ENCODE data around the gene ZNF530.

DNA sequence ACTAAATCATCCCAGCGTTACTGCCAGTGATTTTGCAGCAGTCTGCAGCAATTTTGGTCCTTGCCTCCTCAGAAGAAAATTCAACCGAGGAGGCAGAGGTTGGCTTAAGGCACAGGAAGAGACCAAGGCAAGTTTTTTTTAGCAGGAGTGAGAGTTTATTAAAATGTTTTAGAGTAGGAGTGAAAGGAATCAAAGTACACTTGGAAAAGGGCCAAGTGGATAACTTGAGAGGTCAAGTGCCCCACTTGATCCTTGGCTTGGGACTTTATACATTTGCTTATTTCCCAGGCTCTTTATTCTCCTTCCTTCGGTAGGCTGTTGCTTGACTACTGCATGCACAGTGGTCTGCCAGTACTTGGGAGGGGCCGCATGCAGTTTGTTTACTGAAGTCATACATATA, 11.4 kb downstream of the ZNF530 start:
- TF ChIP-seq, protein P1, sequence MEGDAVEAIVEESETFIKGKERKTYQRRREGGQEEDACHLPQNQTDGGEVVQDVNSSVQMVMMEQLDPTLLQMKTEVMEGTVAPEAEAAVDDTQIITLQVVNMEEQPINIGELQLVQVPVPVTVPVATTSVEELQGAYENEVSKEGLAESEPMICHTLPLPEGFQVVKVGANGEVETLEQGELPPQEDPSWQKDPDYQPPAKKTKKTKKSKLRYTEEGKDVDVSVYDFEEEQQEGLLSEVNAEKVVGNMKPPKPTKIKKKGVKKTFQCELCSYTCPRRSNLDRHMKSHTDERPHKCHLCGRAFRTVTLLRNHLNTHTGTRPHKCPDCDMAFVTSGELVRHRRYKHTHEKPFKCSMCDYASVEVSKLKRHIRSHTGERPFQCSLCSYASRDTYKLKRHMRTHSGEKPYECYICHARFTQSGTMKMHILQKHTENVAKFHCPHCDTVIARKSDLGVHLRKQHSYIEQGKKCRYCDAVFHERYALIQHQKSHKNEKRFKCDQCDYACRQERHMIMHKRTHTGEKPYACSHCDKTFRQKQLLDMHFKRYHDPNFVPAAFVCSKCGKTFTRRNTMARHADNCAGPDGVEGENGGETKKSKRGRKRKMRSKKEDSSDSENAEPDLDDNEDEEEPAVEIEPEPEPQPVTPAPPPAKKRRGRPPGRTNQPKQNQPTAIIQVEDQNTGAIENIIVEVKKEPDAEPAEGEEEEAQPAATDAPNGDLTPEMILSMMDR (IDR thresholded peaks at IDR 0.05), result no peak
- TF ChIP-seq POLR2A (IDR thresholded peaks at IDR 0.05), result no peak
- no peak for TF ChIP-seq POLR2AphosphoS5 (IDR thresholded peaks at IDR 0.05)
- TF ChIP-seq EP300 (IDR thresholded peaks at IDR 0.05), result no peak
